Left hindlimb (tissue), 1 donor: ENCODE results near the gene CUL7.
"Not testable (repeated sequence)": the region's sequence is repeated elsewhere in the genome, so short reads cannot be mapped to it uniquely, and the experiment has no call there.

Experiments used
- DNase-seq: peaks from one replicate; pipeline ENCODE4 v3.0.0-alpha.2; 2018

The CUL7 gene

DNA sequence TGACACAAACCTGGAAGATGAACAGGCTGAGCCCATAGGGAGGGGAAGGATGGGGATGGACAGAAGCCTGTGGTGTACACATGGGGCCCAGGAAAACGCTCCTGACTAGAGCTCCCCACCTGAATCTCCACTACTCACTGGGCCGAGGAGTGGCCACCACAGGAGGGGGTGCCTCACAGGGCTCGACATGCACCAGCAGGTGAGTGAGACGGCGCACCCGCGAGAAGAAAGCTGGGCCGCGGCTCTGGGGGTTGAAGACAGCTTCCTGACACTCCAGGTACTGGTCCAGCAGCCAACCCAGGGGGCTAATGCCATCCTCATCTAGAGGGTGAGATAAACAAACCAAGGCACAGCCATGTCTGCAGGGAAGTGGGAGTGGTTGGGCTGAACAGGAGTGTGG lies 10.3 kb downstream of the CUL7 start:
- DNase-seq, result no peak

DNA sequence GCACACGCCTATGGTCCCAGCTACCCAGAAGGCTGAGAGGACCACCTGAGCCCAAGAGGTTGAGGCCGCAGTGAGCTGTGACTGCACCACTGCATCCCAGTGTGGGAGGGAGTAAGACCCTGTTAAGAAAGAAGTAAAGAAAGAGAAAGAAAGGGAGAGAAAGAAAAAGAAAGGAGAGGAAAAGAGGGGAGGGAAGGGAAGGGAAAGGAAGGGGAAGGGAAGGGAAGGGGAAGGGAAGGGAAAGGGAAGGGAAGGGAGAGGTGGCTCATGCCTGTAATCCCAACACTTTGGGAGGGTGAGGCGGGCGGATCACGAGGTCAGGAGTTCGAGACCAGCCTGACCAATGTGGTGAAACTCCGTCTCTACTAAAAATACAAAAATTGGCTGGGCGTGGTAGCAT lies 12.2 kb downstream of the CUL7 start:
- not testable (repeated sequence) for DNase-seq

DNA sequence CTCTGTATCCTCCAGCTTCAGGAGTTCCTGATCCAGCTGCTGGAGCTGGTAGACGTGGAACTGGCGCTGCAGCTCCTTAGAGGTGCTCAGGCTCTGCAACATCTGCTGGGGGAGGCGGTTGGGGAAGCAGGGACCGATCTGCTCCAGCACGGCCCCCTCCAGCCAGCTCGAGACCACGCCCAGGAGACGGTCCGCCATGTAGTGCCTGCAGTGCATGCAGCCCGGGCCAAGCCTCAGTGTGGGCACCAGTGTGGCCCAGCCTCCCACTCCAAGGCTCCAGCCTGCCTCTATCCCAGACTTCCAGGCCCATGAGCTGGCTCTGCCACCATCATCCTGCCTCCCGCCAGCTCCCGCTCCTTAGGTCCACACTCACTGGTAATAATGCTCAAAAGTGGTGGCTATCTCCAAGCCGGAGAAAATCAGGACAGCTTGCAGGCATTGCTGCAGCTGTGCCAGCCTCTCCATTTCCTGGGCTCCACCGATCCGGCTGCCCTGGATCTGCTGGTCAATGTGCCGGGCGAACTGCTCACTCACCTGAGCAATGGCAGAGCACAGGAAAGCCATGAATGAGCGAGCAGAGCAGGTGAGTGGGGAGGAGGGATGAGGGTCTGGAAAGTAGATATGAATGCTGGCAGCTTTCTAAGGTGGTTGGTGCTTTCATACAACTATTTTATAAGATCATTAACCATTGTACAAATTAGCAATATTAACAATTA lies 13.0 kb downstream of the CUL7 start:
- no peak for DNase-seq

DNA sequence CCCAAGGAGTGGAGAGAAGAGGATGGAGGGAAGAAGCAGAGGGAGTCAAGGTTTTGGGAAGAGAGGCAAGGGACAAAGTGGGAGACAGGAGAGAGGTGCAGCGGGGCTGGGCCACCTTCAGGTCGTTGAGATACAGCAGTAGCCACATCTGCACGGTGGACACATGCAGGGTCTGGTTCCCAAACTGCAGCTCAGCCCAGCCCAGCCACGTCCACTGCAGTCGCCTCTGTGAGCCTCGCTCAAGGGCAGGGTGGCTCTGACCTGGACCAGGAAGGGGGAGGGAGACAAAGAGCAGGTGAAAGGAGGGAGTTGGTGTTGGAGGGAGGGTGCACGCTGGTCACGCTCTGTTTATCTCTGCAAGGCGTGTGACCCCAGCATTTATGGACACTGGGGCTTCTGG lies 14.9 kb downstream of the CUL7 start:
- no peak for DNase-seq

DNA sequence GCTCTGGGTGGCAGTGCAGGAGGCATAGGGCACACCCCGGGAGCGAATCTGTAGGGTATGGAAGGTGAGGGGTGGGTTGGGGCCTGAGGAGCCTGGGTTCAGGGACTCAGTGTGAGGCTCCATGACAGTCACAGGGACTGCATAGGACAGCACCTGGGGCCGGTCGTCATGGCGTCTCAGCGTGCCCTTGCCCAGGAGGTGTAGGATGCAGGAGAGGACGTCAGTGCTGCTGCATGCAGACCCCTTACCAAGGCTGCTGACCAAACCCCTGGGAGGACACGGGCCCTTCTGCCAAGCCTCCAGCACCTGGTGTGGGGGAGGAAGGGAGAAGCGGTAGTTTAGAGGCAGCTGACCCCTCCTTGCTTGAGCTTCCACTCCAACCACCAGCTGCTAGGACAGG lies 15.9 kb downstream of the CUL7 start:
- DNase-seq, result no peak

DNA sequence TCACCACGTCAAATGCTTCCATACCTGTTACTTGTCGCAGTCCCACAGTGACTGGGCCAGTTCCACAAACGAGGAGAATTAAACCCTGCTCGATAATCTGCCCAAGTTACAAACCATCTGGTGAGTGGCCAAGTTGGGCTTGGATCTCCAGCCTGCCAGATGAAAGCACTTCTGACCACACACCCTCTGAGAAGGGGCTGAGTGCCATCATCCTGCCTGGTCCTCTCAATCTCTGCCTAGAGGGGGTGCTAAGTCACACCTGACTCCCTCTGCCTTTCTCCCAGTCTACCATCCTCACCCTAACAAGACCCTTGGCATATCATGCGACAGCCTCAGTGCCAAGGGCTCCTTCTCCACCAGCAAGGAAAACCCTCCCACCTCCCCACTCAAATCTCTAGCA lies 16.5 kb downstream of the CUL7 start:
- no peak for DNase-seq

DNA sequence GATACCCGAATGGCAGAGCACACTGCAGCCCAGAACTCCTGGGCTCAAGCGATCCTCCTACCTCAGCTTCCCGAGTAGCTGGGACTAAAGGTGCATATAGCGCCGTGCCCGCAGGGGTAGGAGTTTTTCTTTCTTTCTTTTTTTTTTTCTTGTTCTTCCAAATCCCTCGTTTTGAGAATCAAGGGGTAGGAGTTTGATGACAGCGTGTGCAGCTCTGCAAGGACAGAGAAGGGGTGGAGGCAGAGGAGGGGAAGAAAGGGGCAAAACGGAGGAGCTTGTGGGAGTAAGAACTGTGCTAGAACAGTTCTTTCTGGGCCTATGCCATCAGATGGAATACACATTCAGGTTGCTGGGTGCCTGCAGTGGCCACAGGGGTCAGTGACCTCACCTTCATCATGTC lies 16.9 kb downstream of the CUL7 start:
- DNase-seq, result no peak

DNA sequence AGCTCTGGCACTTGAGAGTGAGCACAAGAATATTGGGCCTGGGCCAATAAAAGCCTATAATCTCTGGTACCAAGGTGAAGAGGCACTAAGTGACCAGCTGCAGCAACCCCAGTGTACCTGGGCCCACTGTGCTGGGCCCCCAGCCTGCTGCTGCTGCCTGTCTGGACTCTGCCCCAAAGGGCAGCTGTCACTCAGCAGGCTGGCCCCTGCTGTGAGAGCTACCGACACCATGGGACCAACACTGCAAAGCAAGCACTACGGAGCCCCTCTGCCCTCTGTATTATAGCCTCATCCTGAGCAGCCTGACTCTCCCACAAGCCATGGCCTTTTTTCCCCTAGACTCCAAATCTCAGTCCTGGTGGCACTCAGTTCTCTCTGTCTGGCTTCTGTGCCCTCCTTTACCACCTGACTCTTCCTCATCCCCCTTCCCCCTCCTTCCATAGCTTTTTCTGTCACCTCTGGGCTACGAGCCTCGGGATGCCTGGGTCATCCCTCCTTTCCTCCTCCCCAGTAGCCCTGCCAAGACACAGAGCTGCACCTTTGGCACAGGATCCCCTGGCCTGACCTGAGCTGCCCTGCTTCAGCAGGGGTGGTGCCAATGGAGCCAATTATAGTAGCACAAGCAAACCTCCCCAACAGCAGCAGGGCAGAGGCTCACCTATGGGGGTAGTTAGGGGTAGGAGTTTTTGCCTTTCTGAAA lies 18.0 kb downstream of the CUL7 start:
- DNase-seq, result no peak

DNA sequence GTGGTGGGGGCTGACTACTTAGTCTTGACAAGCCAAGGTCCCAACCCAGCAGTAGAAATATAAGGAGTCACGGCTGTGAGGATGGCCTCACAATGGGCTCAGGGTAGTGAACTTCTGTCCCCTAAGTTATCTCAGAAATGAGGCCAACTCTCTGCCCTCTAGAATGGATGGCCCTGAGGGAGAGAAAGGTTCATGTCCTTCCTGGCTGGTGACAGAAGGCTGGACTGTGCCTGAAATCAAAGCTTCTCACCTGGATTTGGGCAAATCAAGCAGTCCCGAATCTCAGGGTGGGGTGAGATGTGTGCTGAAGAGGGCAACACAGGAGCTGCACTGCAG lies 19.5 kb downstream of the CUL7 start:
- no peak for DNase-seq

DNA sequence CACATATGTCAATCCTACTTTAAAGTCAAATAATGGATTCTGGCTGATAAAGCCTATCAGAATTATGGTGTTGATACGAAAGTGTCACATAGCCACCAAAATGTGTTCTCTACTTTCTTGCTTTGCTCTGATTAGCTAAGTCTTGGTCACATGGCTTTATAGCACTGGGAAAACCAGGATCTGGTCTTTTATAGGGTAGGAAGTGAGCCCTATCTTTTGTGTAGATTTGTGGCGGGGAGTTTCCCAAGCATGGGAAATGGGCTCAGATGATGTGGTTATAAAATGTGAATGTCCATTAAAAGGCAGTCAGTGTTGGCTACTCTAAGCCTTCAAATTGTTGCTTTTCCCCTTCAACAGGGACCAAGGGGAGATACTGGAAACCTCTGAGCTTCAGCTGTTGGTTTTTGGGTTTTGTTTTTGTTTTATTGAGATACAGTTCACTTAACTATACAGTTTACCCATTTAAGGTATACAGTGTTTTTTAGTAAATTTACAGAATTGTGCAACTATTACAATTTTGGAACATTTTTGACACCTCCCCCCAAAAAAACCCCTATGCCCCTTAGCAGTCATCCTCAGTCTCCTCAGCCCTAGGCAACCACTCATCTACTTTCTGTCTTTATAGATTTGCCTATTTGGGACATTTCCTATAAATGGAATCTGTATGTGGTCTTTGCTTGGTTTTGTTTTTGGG lies 20.0 kb downstream of the CUL7 start:
- no peak for DNase-seq

DNA sequence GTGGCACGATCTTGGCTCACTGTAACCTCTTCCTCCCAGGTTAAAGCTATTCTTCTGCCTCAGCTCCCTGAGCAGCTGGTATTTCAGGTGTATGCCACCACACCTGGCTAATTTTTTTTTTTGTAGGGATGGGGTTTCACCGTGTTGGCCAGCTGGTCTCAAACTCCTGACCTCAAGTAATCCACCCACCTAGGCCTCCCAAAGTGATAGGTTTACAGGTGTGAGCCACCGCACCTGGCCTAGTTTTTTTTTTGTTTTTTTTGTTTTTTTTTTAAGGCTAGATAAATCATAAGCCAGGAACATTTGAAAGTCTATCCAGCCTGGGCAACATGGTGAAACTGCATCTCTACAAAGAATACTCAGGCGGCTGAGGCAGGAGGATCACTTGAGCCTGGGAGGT lies 21.3 kb downstream of the CUL7 start:
- no peak for DNase-seq

DNA sequence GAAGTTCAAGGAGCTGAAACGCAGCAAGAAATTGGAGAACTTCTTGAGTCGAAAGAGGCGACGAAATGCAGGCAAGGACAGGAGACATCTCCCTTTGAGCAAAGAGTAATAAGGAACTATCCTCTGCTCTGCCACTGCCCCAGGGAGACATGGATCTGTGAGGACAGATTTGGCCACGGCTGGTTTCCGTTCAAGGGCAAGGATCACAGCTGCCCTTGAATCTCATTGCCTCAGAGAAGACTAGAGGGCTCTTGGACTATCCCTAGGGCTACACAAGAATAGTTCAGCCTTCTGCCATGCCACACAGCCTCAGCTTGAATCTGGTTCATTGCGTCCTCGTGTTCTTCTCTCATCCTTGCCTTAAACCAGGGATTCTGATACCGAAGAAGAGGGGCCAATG lies 24.5 kb downstream of the CUL7 start:
- no peak for DNase-seq

DNA sequence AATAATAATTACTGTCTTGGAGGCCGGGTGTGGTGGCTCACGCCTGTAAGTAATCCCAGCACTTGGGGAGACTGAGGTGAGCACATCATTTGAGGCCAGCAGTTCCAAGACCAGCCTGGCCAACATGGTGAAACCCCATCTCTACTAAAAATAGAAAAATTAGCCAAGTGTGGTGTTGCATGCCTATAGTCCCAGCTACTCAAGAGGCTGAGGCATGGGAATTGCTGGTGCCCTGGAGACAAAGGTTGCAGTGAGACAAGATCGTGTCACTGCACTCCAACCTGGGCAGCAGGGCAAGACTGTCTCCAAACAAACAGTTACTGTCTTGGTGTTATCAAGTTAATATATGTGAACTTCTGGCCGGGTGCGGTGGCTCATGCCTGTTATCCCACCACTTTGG lies 27.3 kb downstream of the CUL7 start:
- no peak for DNase-seq

DNA sequence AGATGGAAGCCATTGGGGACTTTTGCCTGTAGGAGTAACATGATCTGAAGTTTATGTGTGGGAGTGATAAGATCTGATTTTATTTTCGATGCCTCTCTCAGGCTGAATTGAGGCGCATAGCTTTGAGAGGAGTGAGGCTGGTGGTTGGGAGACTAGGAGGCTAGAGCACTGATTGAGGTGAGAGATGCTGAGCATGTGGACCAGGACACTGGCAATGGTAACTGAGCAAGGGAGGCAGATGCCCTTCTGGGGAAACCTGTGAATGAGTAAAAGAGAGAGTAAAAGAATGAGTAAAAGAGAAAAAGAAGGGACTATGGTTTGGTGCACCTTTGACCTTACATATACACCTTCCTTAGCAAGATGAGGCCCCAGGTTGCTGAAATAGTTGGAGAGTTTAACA lies 29.2 kb downstream of the CUL7 start:
- DNase-seq, result no peak

DNA sequence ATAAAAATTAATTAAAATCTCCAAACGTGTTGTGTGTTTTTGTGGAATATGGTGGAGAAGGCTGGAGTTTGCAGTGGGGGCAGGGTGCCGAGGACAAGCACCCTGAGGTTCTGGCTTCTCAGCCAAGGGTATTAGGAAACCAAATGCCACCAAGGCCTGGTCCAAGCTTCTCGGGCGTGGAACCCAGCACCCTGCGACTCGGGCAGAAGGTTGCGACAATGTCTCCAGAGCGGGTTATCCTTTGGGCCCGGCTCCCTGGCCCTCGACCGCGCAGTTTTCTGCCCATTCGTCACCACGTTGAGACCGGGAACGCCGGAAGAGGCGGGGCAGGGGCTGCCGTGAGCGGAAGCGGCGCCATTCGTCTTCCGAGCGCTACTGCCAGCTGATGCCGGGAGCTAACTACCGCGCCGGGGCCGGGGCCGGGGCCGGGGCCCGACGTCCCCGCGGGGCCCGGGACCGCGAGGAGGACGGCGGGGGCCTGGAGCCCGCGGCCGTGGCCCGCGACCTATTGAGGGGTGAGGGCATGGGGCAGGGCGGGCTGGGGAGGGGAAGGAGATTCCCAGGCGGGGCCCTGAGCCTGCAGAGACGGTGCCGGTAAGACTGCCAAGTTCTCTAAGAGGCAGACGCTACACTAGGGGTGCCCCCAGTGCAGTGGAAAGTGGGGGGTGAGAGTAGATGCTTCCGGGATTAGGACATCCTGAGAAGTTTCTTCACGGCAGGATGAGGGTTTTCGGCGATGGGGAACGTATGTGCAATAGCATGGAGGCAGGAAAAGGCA lies 32.2 kb downstream of the CUL7 start, which contains the start of gene RRP36:
TSS of gene RRP36 (plus strand) at position 354 of the 778 bp plus-strand sequence. CDS start at position 386, 32 bp downstream.
- DNase-seq, result peak; percentile 87

DNA sequence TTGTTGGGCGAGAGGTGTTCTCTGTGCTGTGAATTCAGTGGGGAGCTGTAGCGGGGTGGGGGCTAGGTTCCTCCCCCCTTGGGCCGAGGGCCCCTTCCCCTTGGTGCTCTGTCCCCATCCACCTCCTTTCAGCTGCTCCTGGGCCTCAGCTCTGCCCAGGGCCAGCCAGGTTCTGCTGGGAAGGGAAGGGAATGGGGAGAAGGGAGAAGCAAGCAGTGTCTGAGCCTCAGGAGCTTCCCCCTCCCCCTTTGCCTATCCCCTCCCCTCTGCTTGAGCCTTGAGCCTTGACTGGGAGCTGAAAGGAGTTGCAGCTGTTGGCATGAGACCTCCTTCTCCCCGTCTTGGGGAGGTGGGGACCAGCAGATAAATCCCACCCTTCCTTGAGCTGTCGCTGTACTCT lies 32.8 kb downstream of the CUL7 start:
- no peak for DNase-seq

DNA sequence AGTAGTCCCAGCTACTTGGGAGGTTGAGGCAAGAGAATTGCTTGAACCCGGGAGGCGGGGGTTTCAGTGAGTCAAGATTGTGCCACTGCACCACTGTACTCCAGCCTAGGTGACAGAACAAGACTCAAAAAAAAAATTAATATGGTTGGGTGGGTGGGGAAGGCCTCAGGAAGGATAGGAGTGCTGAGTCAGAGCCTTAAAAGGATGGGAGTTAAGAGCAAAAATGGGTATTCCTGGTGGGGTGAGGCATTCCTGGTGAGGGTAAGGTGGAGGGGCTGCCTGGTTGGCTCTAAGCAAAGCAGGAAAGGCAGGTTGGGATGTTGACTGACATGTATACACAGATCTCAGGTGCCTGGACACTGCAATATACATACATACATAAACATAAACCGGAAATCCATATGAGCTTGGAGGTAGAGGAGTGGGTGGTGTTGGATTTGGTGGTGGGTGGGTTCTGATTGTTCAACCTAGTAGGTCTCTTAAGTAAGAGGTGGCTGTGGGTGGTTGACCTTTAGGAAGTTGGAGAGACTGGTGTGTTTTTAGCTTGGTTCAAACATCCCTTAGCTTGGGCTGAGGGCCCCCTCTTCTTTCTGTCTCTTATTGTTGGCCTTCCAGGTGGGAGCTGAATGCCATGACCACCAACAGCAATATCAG lies 33.5 kb downstream of the CUL7 start:
- no peak for DNase-seq

DNA sequence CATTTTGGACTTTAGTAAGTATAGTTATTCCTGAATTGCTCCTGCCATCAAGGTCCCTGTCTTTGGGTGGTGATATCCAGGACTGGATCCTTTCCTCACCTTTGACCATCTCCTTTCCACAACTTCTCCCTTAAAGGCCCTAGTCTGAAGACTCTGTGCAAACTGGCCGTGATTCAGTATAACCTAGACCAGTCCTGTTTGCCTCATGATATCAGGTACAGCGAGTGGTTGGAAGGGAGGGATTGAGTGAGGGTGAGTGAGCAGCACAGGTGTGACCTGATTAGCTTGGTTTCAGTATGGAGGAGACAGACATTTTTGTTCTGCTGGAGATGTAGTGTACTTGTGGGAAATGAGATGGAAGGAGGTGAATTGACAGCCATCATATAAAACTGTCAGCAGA lies 34.5 kb downstream of the CUL7 start:
- no peak for DNase-seq

DNA sequence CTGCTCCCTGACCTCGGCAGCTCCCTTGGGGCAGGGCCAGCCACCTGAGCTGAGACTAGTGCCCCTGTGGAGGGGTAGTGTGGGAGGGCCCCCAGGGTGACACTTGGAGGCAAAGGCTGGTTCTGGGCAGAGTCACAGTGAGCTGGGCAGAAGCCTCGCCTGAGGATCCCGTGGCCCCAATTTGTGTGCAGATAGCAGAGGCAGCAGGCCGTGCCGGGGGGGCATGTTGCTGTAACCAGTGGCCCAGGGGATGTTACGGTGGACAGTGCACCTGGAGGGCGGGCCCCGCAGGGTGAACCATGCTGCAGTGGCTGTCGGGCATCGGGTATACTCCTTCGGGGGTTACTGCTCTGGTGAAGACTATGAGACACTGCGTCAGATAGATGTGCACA lies 36.7 kb downstream of the CUL7 start:
- DNase-seq, result no peak

DNA sequence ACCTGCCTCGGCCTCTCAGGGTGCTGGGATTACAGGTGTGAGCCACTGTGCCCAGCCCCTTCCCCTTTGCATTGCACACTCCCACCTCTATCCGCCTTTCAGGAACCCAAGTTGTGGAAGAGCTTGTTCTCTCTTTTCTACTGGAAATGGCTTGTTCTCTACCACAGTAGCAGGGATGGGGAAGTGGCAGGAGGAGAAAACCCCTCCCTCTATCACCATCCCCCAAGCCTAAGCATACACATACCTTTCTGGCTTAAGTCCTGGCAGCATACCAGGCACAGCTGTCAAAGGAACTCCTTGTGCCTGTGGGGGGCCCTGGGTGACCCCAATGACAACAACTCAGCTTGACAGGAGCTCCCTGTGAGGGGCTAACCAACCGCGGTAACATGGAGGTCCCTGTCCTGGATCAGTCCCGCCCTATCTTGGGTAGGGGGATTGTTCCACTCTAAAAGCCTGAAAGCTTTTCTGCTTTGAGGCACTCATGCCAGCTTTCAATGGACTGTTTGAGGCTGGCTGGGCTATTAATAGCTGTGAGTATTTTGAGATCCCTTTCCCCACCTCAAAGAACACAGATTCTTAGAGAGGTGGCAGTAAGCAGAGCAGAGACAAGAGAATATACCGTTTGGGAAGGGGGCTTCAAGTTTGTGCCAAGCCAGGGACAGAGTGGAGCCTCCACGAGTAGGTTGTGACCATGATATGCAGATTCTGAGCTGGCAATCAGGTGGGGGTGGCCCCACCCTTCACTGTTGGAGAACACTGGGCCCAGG lies 37.3 kb downstream of the CUL7 start:
- DNase-seq, result no peak

DNA sequence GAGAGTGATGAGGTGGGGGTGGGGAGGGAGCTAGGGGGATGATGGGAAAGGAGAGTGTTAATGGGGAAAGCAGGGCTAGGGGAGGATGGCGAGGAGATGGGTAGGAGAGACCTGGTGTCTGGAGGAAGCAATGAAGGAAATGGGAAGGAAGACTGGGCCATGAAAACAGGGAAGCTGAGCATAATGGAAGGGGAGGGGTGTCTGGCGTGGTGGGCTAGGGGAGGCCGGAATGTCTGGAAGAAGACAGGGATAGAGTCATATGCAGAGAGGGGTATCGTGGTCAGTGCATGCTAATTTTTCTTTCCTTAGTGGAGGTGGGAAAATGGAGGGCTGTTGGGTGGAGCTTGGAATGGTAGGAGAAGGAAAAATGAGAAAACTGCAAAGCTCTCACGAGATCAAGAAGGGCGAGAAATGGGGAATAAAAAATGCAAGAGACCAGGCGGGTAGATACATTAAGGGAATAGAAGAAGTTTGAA lies 39.2 kb downstream of the CUL7 start:
- DNase-seq, result no peak

DNA sequence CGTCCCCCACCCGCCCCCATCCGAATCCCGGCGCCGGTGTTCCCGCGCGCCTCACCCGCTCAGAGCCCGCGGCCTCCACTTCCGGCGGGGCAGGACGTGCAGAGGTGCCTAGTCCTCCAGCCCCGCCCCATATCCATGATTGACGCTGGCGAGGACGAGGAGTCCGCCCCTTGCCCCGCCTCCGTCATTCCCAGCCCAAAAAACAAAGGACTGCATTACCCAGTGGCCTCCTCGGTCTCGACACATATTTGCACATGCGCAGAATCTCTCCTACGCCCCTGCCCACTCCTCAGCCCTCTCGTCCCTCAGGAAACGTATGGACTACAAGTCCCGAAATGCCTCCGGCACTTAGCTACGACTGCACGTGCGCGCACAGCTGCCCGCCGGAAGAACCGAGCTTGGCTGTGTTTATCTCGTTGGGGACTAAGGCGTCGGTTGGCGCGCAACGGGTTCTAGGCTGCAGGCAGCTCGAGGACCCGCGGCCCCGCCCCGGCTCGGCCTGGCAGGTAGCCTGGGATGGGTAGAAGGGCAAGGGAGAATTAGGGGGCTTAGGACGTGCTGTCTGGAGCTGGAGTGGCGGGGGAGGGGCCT lies 39.7 kb downstream of the CUL7 start, which contains the start of the genes KLHDC3 and MEA1:
TSS of gene KLHDC3 (plus strand) at position 407 of the 591 bp plus-strand sequence. CDS start 2,944 bp downstream, outside the sequence.
TSS of gene MEA1 (minus strand) at position 104 of the 591 bp plus-strand sequence. CDS start 133 bp downstream, outside the sequence.
- DNase-seq, result peak; percentile 100
